ENCODE results near the gene PARPBP. TPM values are rescaled to one million over a fixed set of nuclear protein-coding genes. Genes with fewer than 3 reads are reported as not detected.

PARPBP gene
- total and polyA plus RNA-seq, 2 of the 8 experiments (the other 6 are each of a cell fraction or from before 2014, with no cell fraction given): 10.9 to 38.1 TPM

DNA sequence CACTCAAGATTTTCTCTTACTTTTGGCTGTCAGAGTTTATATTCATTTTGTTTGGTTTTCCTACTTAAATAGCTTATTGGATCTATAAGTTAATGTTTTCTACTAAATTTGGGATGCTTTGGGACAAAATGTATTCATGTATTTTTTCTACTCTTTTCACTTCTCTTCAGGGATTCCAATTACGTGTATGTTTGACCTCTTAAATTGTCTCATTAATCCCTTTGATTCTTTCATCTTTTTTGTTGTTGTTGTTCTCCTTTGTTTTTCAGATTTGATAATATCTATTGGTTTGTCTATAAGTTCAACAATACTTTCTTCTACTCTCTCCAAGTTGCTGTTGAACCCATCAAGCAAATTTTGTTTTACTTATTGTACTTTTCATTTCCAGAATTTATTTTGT is 43.4 kb downstream of the PARPBP start (continued):
- TF ChIP-seq POU5F1 (IDR thresholded peaks at IDR 0.05; ENCODE audit: low read depth, low read length): no peak
